Mesodermal cell (in vitro differentiated cells): ENCODE results near the gene WWP2.

Experiments
- H3K27ac ChIP-seq: 2 replicates; pipeline ENCODE4 v1.7.0; 2013; ENCODE audit warnings: mild to moderate bottlenecking, low read depth, low read length, moderate library complexity; ENCODE audit not compliant: severe bottlenecking
- H3K36me3 ChIP-seq: 2 replicates; pipeline ENCODE4 v1.7.1; 2013; ENCODE audit warnings: mild to moderate bottlenecking, low read length, moderate library complexity; ENCODE audit not compliant: control insufficient read depth, insufficient read depth
- H3K4me1 ChIP-seq: one replicate; pipeline ENCODE4 v1.7.1; 2013; ENCODE audit warnings: mild to moderate bottlenecking, low read length; ENCODE audit not compliant: insufficient read depth, control insufficient read depth, poor library complexity, severe bottlenecking
- H3K4me3 ChIP-seq: 2 replicates; pipeline ENCODE4 v1.7.0; 2013; ENCODE audit warnings: low read length, control low read depth, mild to moderate bottlenecking; ENCODE audit not compliant: insufficient read depth, poor library complexity, severe bottlenecking; ENCODE audit errors: extremely low read depth
- H3K9me3 ChIP-seq: 2 replicates; pipeline ENCODE4 v1.7.1; 2013; ENCODE audit warnings: mild to moderate bottlenecking, low read length, moderate library complexity; ENCODE audit not compliant: control insufficient read depth
- WGBS, 2 experiments: methylation state at CpG; one replicate each; pipeline ENCODE4 v1.1.5; 2013; ENCODE audit warnings: missing lambda C conversion rate in 2 of 2; ENCODE audit not compliant: insufficient coverage in 2 of 2; 5-methylcytosine and 5-hydroxymethylcytosine counted together

The WWP2 gene

DNA sequence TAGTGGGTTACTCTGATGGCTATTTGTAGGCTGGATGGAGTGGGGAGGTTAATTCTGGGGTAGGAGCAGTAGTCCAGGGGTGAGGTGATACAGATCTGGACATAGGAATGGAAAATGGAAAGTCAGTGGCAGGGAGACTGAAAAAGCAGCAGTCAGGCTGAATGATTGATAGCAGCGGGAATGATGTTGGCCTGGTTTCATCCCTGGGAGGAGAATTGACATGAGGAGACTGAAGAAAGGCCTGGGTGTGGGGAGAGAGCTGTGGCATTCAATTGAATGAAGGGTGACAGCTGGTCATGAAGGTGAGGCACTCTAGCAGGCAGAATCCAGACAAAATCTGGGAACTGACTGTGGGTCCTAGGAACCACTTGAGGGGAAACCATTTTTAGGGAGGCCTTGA, 154.3 kb downstream of the WWP2 start:
- H3K27ac ChIP-seq: no peak overlapping the region
- no peaks in the 10 kb centered on the region for H3K9me3 ChIP-seq
- WGBS, 2 experiments: 89 to 100% methylated on average over 1 of the region's 1 CpG
- H3K4me3 ChIP-seq: no peak overlapping the region
- H3K4me1 ChIP-seq: peaks cover 19% of the 10 kb centered on the region
- no peaks in the 10 kb centered on the region for H3K36me3 ChIP-seq

DNA sequence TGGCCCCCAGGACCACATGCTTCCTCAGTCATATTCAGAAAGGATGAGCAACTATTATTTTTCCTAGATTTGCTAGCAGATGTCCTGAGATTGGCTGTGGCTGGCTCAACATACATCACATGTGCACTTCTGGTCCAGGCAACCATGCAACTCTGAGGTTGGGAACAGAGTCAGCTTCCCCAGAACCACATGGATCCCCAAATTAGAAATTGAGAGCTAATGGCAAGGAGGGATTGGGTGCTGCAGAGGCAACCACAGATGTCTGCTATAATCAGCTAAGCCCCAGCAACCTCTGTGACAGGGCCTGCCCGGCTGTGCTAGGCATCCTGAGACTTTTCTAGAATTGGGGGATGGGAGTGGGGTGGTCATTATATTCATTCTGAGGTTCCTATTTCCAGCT, 155.2 kb downstream of the WWP2 start:
- H3K9me3 ChIP-seq: no peaks in the 10 kb centered on the region
- no peaks in the 10 kb centered on the region for H3K36me3 ChIP-seq
- H3K4me1 ChIP-seq: peaks cover 19% of the 10 kb centered on the region
- peak overlapping the region; percentile 93 for H3K27ac ChIP-seq
- H3K4me3 ChIP-seq: no peak overlapping the region
- 75 to 83% methylated on average over 1 of the region's 1 CpG for WGBS, 2 experiments

DNA sequence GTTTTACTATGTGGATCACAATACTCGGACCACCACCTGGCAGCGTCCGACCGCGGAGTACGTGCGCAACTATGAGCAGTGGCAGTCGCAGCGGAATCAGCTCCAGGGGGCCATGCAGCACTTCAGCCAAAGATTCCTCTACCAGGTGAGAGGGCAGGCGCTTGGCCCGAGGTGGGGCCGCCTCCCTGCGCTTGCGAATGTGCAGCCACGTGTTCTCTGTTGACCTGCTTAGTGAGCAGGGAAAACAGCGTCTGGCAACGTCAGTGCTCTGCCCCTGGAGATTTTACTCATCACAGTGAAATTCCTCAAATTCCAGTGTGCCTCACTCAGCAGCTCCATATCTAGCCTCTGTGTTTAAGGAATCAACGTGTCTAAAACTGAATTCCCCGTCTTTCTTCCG, 155.6 kb downstream of the WWP2 start:
- H3K9me3 ChIP-seq: no peaks in the 10 kb centered on the region
- H3K36me3 ChIP-seq: no peaks in the 10 kb centered on the region
- no peak overlapping the region for H3K4me3 ChIP-seq
- WGBS, 2 experiments: 47 to 51% methylated on average over 20 of the region's 20 CpGs
- H3K27ac ChIP-seq: peak overlapping the region; percentile 93
- peaks cover 19% of the 10 kb centered on the region for H3K4me1 ChIP-seq

DNA sequence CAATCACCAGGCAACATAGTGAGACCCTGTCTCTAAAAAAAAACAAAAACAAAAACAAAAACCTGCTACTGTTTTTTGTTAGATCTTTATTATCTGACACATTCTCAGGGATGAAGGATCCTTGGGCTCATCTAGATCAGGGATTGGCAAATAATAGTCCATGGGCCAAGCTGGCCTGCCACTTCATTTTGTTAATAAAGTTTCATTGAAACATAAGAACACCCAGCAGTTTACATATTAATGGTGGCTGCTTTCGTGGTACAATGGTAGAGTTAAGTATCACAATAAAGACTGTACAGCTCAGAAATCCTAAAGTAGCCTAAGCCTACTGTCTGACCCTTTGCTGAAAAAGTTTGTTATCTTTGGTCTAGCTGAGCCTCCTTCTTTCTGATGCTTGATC, 156.1 kb downstream of the WWP2 start:
- Histone ChIP-seq H3K4me3 (no peak overlapping the region), H3K27ac (peak overlapping the region; percentile 93)

DNA sequence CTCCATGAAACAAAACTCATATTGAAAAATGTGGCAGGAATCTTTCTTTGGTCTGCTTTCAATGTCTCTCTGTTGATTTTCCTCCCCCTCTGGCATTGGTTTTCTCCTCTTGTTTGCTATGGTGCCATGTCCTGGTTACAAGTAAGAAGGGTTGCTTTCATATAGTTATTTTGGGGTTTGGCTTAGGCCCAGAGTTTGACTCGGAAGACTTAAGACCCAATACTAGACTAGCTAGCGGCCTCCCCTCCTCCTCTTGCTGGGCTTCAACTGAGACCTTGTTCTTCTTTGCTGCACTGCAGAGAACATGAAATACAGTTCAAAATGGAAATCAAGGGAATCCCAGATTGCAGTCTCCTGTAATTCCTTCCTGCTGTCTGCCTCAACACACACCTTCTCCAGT, 159.0 kb downstream of the WWP2 start:
- no peaks in the 10 kb centered on the region for H3K9me3 ChIP-seq
- no peak overlapping the region for H3K27ac ChIP-seq
- H3K4me3 ChIP-seq: no peak overlapping the region
- no peaks in the 10 kb centered on the region for H3K36me3 ChIP-seq
- peaks cover 28% of the 10 kb centered on the region for H3K4me1 ChIP-seq
- WGBS, 2 experiments: 94 to 100% methylated on average over 2 of the region's 2 CpGs

More for the DNA sequence above, 156.1 kb downstream of the WWP2 start:
- H3K9me3 ChIP-seq: no peaks in the 10 kb centered on the region
- H3K36me3 ChIP-seq: no peaks in the 10 kb centered on the region
- H3K4me1 ChIP-seq: peaks cover 19% of the 10 kb centered on the region
- WGBS, 2 experiments: no CpG with 5 or more reads among the region's 1 CpG

DNA sequence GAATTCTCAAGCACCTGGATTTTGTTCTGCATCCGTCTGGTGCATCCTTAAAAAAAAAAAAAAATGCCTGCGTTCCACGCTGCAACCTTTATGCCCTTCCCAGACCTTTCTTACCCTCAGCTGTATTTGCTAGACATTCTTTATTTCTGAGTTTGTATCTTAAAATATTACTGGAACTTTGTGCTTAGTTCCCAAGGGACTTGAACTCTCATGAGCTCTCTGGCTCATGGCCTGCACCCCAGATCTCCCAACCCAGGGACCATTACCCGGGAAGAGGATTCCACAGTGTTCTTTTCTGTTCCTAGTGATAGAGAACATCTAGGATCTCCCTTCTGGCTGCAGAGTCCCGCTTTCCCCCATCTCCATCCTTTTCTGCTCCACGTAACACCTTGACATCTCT, 160.1 kb downstream of the WWP2 start:
- H3K27ac ChIP-seq: no peak overlapping the region
- H3K4me1 ChIP-seq: peaks cover 22% of the 10 kb centered on the region
- H3K9me3 ChIP-seq: no peaks in the 10 kb centered on the region
- no peak overlapping the region for H3K4me3 ChIP-seq
- H3K36me3 ChIP-seq: no peaks in the 10 kb centered on the region
- WGBS, 2 experiments: 92 to 100% methylated on average over 2 of the region's 6 CpGs

DNA sequence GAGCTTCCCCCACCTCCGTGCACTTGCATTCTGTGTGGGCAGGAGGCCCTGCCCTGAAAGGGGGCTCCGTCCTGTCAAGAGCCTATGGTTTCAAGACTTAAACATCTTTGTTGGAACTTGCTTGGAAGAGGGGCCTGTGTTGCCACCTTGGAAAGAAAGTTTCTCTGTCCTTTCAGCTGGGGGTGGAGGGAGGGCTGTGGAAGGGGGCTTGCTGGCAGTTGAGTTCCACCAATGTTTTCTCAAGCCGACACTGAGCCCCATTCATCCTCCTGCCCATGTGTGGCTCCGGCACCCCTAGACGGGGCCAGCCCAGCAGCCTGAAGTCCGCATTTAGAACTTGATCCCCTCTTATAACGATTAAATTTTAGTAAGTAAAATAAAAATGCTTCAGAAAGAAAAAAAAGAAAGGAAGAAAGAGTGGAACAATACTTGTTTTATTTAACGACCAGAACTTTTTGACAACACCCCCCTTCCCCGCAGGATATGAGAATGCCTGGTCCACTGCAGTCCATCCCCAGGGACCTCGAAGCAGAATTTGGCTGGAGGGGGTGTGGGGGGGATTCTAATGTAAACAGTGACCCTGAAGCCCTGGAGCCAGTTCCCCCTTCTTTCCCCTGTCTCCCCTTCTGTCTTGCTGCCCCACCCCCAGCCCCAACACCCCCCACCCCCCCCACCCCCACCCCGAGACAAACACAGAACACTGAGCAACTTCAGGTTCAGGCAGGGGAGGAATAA, 162.1 kb downstream of the WWP2 start:
- Histone ChIP-seq H3K4me3 (no peak overlapping the region), H3K4me1 (peaks cover 10% of the 10 kb centered on the region), H3K36me3 (no peaks in the 10 kb centered on the region), H3K9me3 (no peaks in the 10 kb centered on the region), H3K27ac (no peak overlapping the region)
- 74% methylated on average over 2 of the region's 11 CpGs; no CpG with 5 or more reads in 1 of the 2 experiments for WGBS, 2 experiments

DNA sequence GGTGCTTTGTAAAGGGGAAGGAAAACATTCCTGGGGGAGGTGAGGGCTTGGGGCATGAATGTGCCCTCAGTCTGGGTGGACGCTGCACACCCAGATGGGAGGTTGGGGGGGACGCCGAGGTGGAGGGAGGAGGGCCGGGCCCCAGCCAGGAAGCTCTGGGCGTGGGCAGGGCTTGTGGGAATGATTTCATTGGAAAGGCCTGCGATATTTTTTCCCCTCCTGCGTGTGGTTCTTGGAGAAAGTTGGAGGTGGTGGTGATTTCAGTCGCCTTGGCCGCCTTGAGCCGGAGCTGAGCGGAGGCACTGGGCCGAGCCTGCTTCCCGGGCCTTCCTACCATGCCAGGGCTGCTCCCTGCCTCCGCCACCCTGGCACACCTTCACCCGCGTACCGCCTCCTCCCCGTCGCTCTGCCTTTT, 162.7 kb downstream of the WWP2 start:
- WGBS, 2 experiments: 82 to 92% methylated on average over 12 to 18 of the region's 19 CpGs
- Histone ChIP-seq H3K4me1 (peaks cover 10% of the 10 kb centered on the region), H3K36me3 (peaks cover 5% of the 10 kb centered on the region), H3K9me3 (no peaks in the 10 kb centered on the region), H3K27ac (peak overlapping the region; percentile 66), H3K4me3 (no peak overlapping the region)

DNA sequence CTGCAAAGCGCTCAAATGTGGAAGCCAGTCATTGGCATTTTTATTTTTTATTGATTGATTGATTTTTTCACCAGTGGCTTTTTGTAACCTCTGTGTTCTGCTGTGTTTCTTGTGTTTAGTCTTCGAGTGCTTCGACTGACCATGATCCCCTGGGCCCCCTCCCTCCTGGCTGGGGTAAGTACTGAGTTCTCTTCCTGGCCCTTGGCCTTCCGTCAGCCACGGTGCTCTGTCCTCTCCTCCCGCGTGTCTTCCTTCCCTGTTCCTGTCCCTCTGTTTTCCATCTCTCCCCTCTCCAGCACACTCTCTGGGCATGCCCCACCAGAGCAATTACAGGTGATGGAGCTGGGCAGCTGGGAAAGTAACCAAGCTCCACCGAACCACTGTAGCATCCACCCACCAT, 163.2 kb downstream of the WWP2 start:
- 87 to 91% methylated on average over 7 of the region's 8 CpGs for WGBS, 2 experiments
- peak overlapping the region; percentile 66 for H3K27ac ChIP-seq

DNA sequence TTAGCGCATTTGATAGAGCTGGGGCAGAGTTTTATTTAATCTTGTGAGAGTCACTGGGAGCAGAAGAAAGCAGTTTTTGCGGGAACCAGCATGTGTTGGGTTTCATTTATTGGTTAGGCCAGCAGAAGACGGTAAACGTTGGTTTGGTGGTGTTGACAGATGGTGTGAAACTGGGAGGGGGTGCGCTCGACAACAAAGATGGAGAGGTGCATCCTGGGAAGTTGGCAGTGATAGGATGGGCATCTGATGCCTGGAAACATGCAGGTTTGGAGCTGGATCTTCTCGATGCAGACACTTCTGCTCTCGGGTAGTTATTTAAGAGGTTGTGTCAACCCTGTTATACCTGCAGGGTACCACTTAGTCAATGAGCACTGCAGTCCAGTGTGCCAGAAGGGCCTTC, 164.1 kb downstream of the WWP2 start:
- WGBS, 2 experiments: 97% methylated on average over 8 of the region's 8 CpGs
- no peaks in the 10 kb centered on the region for H3K9me3 ChIP-seq
- no peak overlapping the region for H3K4me3 ChIP-seq
- H3K4me1 ChIP-seq: peaks cover 10% of the 10 kb centered on the region
- H3K27ac ChIP-seq: no peak overlapping the region
- peaks cover 12% of the 10 kb centered on the region for H3K36me3 ChIP-seq

More for the DNA sequence above, 163.2 kb downstream of the WWP2 start:
- Histone ChIP-seq H3K36me3 (peaks cover 9% of the 10 kb centered on the region), H3K4me1 (peaks cover 10% of the 10 kb centered on the region), H3K9me3 (no peaks in the 10 kb centered on the region), H3K4me3 (no peak overlapping the region)

DNA sequence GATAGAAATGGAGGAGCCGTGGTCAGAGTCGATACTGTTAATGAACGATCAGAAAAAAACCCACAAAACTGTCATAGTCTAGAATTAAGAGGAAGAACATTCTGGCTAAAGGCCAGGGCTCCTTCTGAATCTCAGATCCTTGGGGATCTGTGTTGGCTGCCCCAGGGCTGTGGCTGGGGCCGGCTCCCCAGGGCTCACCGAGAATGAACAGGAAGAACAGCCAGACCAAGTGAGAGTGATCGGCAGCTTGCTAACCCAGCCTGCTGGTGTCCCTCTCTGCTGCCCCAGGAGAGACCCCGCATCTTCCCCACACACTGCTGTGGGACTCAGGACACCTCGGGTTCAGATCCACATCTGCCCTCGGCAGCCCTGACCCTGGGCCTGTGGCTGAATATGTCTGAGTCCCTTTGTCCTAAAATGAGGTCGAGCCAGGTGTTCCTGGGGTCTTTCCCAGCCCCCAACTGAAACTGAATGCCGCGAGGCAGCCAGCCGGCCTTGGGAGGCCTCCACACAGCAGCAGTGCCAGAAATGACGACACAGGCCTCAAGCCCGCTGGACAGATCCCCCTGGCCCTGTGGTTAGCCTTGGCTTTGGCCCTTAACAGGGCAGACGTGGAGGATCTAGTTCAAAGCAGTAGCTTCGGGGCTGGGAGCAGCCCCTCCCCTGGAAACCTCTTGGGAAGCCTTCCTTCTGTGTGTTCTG, 165.1 kb downstream of the WWP2 start:
- 83 to 93% methylated on average over 11 to 14 of the region's 17 CpGs for WGBS, 2 experiments
- Histone ChIP-seq H3K36me3 (peaks cover 19% of the 10 kb centered on the region), H3K4me3 (no peak overlapping the region), H3K4me1 (peaks cover 10% of the 10 kb centered on the region), H3K27ac (no peak overlapping the region), H3K9me3 (no peaks in the 10 kb centered on the region)
